Measurements from ENCODE around the gene PLEKHA5.
"Not testable (repeated sequence)": the region's sequence is repeated elsewhere in the genome, so short reads cannot be mapped to it uniquely, and the experiment has no call there.

The PLEKHA5 gene

GRCh38 chr12:19285793-19286448, 156.4 kb downstream of the PLEKHA5 start:
- DNase-seq, result no peak

- no peak for DNase-seq
Observed at GRCh38 chr12:19287302-19287701, 157.8 kb downstream of the PLEKHA5 start.

- no peak for DNase-seq
Observed at GRCh38 chr12:19288161-19288560, 158.6 kb downstream of the PLEKHA5 start.

- peak in 1 of 2 donors; percentile 62 for DNase-seq
Observed at GRCh38 chr12:19288603-19289244, 159.2 kb downstream of the PLEKHA5 start.

- DNase-seq, result peak in 1 of 2 donors; percentile 34
Observed at GRCh38 chr12:19298836-19299605, 169.5 kb downstream of the PLEKHA5 start.

GRCh38 chr12:19299765-19300164, 170.2 kb downstream of the PLEKHA5 start:
- peak in 1 of 2 donors; percentile 27 for DNase-seq

GRCh38 chr12:19301223-19301622, 171.7 kb downstream of the PLEKHA5 start:
- DNase-seq, result no peak

GRCh38 chr12:19301688-19302087, 172.2 kb downstream of the PLEKHA5 start:
- no peak for DNase-seq

- DNase-seq, result no peak
Observed at GRCh38 chr12:19302100-19302640, 172.6 kb downstream of the PLEKHA5 start.

- no peak for DNase-seq
Observed at GRCh38 chr12:19303496-19303895, 174.0 kb downstream of the PLEKHA5 start.

GRCh38 chr12:19304149-19304750, 174.7 kb downstream of the PLEKHA5 start:
- no peak for DNase-seq

GRCh38 chr12:19305621-19306020, 176.1 kb downstream of the PLEKHA5 start:
- DNase-seq, result not testable (repeated sequence)

GRCh38 chr12:19306366-19306765, 176.8 kb downstream of the PLEKHA5 start:
- no peak for DNase-seq

- no peak for DNase-seq
Observed at GRCh38 chr12:19307451-19307850, 177.9 kb downstream of the PLEKHA5 start.

GRCh38 chr12:19311165-19311564, 181.6 kb downstream of the PLEKHA5 start:
- DNase-seq, result no peak

GRCh38 chr12:19312637-19313036, 183.1 kb downstream of the PLEKHA5 start:
- DNase-seq, result no peak

- no peak for DNase-seq
Observed at GRCh38 chr12:19316425-19316824, 186.9 kb downstream of the PLEKHA5 start.

- DNase-seq, result no peak
Observed at GRCh38 chr12:19322376-19322775, 192.8 kb downstream of the PLEKHA5 start.

- no peak for DNase-seq
Observed at GRCh38 chr12:19323805-19324204, 194.3 kb downstream of the PLEKHA5 start.

GRCh38 chr12:19326102-19326501, 196.6 kb downstream of the PLEKHA5 start:
- DNase-seq, result no peak

- no peak for DNase-seq
Observed at GRCh38 chr12:19332196-19332595, 202.7 kb downstream of the PLEKHA5 start.

GRCh38 chr12:19338405-19338804, 208.9 kb downstream of the PLEKHA5 start:
- no peak for DNase-seq

- not testable (repeated sequence) for DNase-seq
Observed at GRCh38 chr12:19350850-19351249, 221.3 kb downstream of the PLEKHA5 start.

Data from hippocampal formation (tissue), 2 donors.